Upper lobe of left lung (tissue), 6 donors: Measurements from ENCODE around the gene PDS5B. TPM values are rescaled to one million over a fixed set of nuclear protein-coding genes. Genes with fewer than 3 reads are reported as not detected.

Source experiments
- ATAC-seq, 2 donors: fragments of 200-7000 bp; cut with Tn5 transposase; one replicate each; pipeline ENCODE4 v1.9.1; 2022; ENCODE audit warnings: mild to moderate bottlenecking in 2 of 2, moderate library complexity in 2 of 2; ENCODE audit not compliant: low FRiP score in 2 of 2
- DNase-seq, 2 donors: peaks; one replicate each; pipeline ENCODE4 v3.0.0-alpha.2; 2019 to 2020
- H3K27ac ChIP-seq, 4 donors: fragments of 200-600 bp; sonication (generic); one replicate each; pipeline ENCODE4 v1.5.1; 2016 to 2019
- H3K27me3 ChIP-seq, 4 donors: fragments of 200-600 bp; sonication (generic); one replicate each; pipeline ENCODE4 v1.5.1; 2017 to 2019
- H3K36me3 ChIP-seq, 4 donors: fragments of 200-600 bp; sonication (generic); one replicate each; pipeline ENCODE4 v1.5.1; 2016 to 2019
- H3K4me1 ChIP-seq, 4 donors: fragments of 200-600 bp; sonication (generic); one replicate each; pipeline ENCODE4 v1.5.1; 2018 to 2019
- H3K4me3 ChIP-seq, 4 donors: fragments of 200-600 bp; sonication (generic); one replicate each; pipeline ENCODE4 v1.5.1; 2017 to 2019; ENCODE audit warnings: mild to moderate bottlenecking in 2 of 4, moderate library complexity in 1 of 4
- H3K9me3 ChIP-seq, 4 donors: fragments of 200-600 bp; sonication (generic); one replicate each; pipeline ENCODE4 v1.5.1; 2018 to 2019
- EP300 ChIP-seq, 4 donors: sonication (generic); formaldehyde crosslinking; IDR thresholded peaks; one replicate each; pipeline ENCODE4 v1.5.1; 2017; ENCODE audit warnings: antibody characterized with exemption in 4 of 4, control low read depth in 2 of 4
- POLR2A ChIP-seq, 4 donors: fragments of 450-650 bp; IDR thresholded peaks; one replicate each; pipeline ENCODE4 v1.5.1; 2016 to 2017; ENCODE audit warnings: antibody characterized with exemption in 4 of 4, mild to moderate bottlenecking in 2 of 4
- POLR2AphosphoS5 ChIP-seq, 2 donors: sonication (generic); formaldehyde crosslinking; IDR thresholded peaks; one replicate each; pipeline ENCODE4 v1.5.1; 2017; ENCODE audit warnings: antibody characterized with exemption in 2 of 2
- WGBS, 2 donors: methylation state at CpG; one replicate each; pipeline ENCODE4 v1.1.5; 2017 to 2018; 5-methylcytosine and 5-hydroxymethylcytosine counted together
- total RNA-seq, 6 donors: library from RNA; depleted of rRNA in 4 of 6; stranded (reverse); fragments of >200 nt in 4 of 6; gene quantifications; one replicate each; pipeline versions ENCODE4 v1.1.0 to v1.2.1, GENCODE V29; 2016 to 2021
- TF ChIP-seq, protein P1 (sequence below), 6 experiments: fragments of 450-650 bp in 4 of 6; fragments of 200-600 bp in 2 of 6; sonication (generic) in 2 of 6; IDR thresholded peaks; one replicate each; pipeline ENCODE4 v1.5.1; 2016 to 2019; ENCODE audit warnings: antibody characterized with exemption in 6 of 6
- donor health status: DM: no; HTN: no; CAD: no; lungs with moderate emphysema.
- donor health status: DM: no; HTN: yes; CAD: no; lungs with severe emphysema.

PDS5B gene
- total RNA-seq, 6 donors from 2014 or later, result 26.0 to 84.3 (median 43.3) TPM

DNA sequence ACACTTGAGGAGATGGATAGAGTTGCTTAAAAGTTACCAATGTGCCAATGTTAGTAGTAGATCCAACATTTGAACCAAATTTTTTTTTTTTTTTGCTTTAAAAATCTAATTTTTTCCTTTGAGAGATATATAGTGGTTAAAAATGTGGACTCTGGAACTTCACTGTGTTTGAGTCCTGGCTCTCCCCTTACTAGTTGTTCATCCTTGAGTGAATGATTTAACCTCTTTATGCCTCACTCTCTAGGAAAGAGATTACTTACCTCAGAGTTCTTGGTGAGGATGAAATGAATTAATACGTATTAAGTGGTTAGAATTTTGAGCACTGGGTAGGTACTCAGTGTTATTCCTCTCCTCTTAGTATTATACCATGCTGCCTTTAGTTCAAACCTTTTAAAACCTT, 24.3 kb downstream of the PDS5B start:
- TF ChIP-seq POLR2AphosphoS5 (IDR thresholded peaks at IDR 0.05) (no peak), POLR2A (IDR thresholded peaks at IDR 0.05) (no peak), EP300 (IDR thresholded peaks at IDR 0.05) (no peak)
- TF ChIP-seq, protein P1, sequence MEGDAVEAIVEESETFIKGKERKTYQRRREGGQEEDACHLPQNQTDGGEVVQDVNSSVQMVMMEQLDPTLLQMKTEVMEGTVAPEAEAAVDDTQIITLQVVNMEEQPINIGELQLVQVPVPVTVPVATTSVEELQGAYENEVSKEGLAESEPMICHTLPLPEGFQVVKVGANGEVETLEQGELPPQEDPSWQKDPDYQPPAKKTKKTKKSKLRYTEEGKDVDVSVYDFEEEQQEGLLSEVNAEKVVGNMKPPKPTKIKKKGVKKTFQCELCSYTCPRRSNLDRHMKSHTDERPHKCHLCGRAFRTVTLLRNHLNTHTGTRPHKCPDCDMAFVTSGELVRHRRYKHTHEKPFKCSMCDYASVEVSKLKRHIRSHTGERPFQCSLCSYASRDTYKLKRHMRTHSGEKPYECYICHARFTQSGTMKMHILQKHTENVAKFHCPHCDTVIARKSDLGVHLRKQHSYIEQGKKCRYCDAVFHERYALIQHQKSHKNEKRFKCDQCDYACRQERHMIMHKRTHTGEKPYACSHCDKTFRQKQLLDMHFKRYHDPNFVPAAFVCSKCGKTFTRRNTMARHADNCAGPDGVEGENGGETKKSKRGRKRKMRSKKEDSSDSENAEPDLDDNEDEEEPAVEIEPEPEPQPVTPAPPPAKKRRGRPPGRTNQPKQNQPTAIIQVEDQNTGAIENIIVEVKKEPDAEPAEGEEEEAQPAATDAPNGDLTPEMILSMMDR (IDR thresholded peaks at IDR 0.05), result no peak
- 93 to 94% methylated on average over 1 of the region's 1 CpG for WGBS, 2 donors

DNA sequence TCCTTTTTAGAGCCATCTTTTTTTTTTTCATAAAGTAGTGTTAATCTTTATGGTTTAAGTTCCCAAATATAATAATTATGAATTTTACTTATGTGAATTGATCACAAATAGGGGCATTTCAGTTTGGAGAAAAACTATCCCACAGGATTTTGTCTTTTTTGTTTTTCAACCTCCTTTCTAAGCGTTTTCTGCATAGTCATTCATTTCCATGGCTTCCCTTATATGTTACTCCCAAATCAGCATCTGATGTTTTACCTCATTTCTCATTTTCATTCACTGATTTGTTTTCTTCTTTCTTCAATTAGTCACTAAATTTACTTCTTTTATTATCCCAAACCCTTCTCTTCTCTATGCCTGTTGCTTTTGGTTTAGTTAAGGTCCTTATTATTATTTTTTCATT, 24.7 kb downstream of the PDS5B start:
- Histone ChIP-seq H3K4me1 (no peaks in the 10 kb centered on the region), H3K27me3 (no peaks in the 10 kb centered on the region), H3K4me3 (no peak overlapping the region), H3K27ac (no peak overlapping the region), H3K9me3 (peaks cover 0 to 9% (median 2%) of the 10 kb centered on the region in 4 donors), H3K36me3 (no peaks in the 10 kb centered on the region)
- no peak for DNase-seq
- 88% methylated on average over 1 of the region's 1 CpG for WGBS, 2 donors
- TF ChIP-seq, protein P1 (IDR thresholded peaks at IDR 0.05), result no peak
- no peak for TF ChIP-seq POLR2A (IDR thresholded peaks at IDR 0.05)
- TF ChIP-seq POLR2AphosphoS5 (IDR thresholded peaks at IDR 0.05), result no peak
- TF ChIP-seq EP300 (IDR thresholded peaks at IDR 0.05), result no peak
- ATAC-seq, result no peak

More for the DNA sequence above, 24.3 kb downstream of the PDS5B start:
- Histone ChIP-seq H3K27me3 (no peaks in the 10 kb centered on the region), H3K9me3 (peaks cover 0 to 9% (median 2%) of the 10 kb centered on the region in 4 donors), H3K4me1 (no peaks in the 10 kb centered on the region), H3K36me3 (no peaks in the 10 kb centered on the region), H3K4me3 (no peak overlapping the region), H3K27ac (no peak overlapping the region)
- DNase-seq (no peak), ATAC-seq (no peak)

DNA sequence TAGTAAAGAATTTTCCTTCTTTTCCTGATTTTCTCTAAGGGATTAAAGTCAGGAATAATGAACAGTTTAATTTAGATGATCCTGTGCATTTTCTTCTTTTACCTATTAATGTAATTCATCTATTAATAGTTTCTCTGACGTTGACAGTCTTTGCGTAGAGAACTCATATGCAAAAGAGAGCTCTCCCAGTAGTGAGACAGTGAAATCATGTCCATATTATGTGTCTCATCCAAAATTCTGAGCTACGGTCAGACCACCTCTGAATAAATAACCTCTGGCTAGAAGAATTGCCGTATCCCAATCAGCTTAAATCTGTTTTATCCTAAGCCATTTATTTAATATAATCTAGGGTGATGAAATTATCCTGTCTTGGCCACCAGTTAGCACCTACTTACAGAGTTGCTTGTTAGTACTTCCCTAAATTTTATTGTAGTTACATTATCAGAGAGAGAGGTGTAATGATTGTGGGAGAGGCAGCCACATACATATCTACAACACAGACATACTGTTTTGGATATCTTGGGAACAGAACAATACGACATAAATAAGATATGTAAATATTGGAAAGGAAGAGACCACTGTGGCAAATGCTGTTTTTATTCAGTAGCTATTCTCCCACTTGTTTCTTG, 30.7 kb downstream of the PDS5B start:
- no peaks in the 10 kb centered on the region for H3K9me3 ChIP-seq
- H3K36me3 ChIP-seq, result no peaks in the 10 kb centered on the region
- DNase-seq (no peak), ATAC-seq (no peak)
- no peaks in the 10 kb centered on the region for H3K4me1 ChIP-seq
- H3K27me3 ChIP-seq, result no peaks in the 10 kb centered on the region
- 81 to 89% methylated on average over 5 of the region's 5 CpGs for WGBS, 2 donors
- no peak for TF ChIP-seq POLR2A (IDR thresholded peaks at IDR 0.05)
- no peak overlapping the region for H3K4me3 ChIP-seq
- no peak overlapping the region for H3K27ac ChIP-seq

DNA sequence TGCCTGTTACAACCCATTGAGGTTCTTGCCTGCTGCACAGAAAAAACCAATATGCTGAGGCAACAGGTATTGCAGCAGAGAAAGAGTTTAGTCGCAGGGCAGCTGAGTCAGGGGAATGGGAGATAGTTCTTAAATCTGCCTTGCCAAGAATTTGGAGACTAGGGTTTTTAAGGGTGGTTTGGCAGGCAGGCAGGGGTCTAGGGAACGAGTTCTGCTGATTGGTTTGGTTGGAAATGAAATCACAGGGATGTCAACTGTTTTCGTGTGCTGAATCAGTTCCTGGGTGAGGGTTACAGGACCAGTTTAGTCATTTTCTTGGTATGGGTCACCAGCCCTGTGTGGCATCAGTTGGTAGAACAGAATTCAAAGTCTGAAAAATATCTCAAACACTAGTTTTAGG, 36.6 kb downstream of the PDS5B start:
- no peak overlapping the region for H3K27ac ChIP-seq
- no peak for TF ChIP-seq POLR2A (IDR thresholded peaks at IDR 0.05)
- TF ChIP-seq EP300 (IDR thresholded peaks at IDR 0.05), result no peak
- TF ChIP-seq, protein P1 (IDR thresholded peaks at IDR 0.05), result no peak
- no peak for TF ChIP-seq POLR2AphosphoS5 (IDR thresholded peaks at IDR 0.05)
- peaks cover 7 to 11% (median 8%) of the 10 kb centered on the region in 4 donors for H3K9me3 ChIP-seq
- WGBS, 2 donors, result 93 to 96% methylated on average over 3 of the region's 3 CpGs
- H3K4me3 ChIP-seq, result no peak overlapping the region
- peaks cover 4 to 20% (median 16%) of the 10 kb centered on the region in 4 donors for H3K4me1 ChIP-seq
- no peak for DNase-seq
- no peaks in the 10 kb centered on the region for H3K36me3 ChIP-seq
- ATAC-seq, result no peak
- no peaks in the 10 kb centered on the region for H3K27me3 ChIP-seq

DNA sequence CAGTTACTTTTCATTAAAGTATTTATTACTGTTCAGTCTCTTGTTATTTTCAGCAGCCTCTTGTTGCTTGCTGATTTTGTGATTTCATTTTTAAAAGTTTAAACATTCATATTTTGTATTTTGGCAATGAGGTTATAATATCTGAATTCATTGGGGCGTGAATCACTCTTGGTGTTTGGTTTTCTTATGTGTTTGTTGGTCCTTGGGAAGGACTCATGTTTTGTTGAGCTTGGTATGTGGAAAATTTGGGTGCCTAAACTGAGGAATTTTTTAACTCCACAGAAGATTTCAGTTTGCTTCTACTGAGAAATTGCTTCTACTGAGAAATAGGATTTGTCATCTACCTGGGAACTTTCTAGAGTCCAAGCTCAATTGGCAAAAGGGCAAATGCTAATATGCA, 38.2 kb downstream of the PDS5B start:
- Histone ChIP-seq H3K27me3 (no peaks in the 10 kb centered on the region), H3K36me3 (no peaks in the 10 kb centered on the region), H3K9me3 (peaks cover 7 to 11% (median 8%) of the 10 kb centered on the region in 4 donors), H3K4me1 (peaks cover 8 to 22% (median 17%) of the 10 kb centered on the region in 4 donors), H3K4me3 (no peak overlapping the region), H3K27ac (no peak overlapping the region)
- ATAC-seq (no peak), DNase-seq (no peak)
- WGBS, 2 donors, result 83 to 85% methylated on average over 1 of the region's 1 CpG
- TF ChIP-seq, protein P1 (IDR thresholded peaks at IDR 0.05), result no peak
- TF ChIP-seq POLR2AphosphoS5 (IDR thresholded peaks at IDR 0.05) (no peak), EP300 (IDR thresholded peaks at IDR 0.05) (no peak), POLR2A (IDR thresholded peaks at IDR 0.05) (no peak)
